Activated T-helper 1 cell treated with anti-CD3 and anti-CD28 coated beads, Interleukin-2, amount 50 U/mL, for 16 hours (primary cell): ENCODE results near the gene DSCAM.
"Not testable (repeated sequence)": the region's sequence is repeated elsewhere in the genome, so short reads cannot be mapped to it uniquely, and the experiment has no call there.

Experiments used
- DNase-seq, 2 donors: peaks; one replicate each; pipeline ENCODE4 v3.0.0-alpha.2; 2020; ENCODE audit warnings: low read depth in 1 of 2, low spot score in 1 of 2

Gene DSCAM

GRCh38 chr21:40073642-40074041 lies 773.3 kb downstream of the DSCAM start:
- DNase-seq: no peak

- no peak for DNase-seq
Measured at GRCh38 chr21:40070871-40071270, 776.1 kb downstream of the DSCAM start.

- no peak for DNase-seq
Measured at GRCh38 chr21:40067751-40068150, 779.2 kb downstream of the DSCAM start.

GRCh38 chr21:40066221-40066620 lies 780.7 kb downstream of the DSCAM start:
- no peak for DNase-seq

GRCh38 chr21:40060083-40060677 lies 786.8 kb downstream of the DSCAM start:
- no peak for DNase-seq

GRCh38 chr21:40057331-40057730 lies 789.6 kb downstream of the DSCAM start:
- DNase-seq: no peak

GRCh38 chr21:40056031-40056430 lies 790.9 kb downstream of the DSCAM start:
- DNase-seq: no peak

- no peak for DNase-seq
Measured at GRCh38 chr21:40054403-40054802, 792.6 kb downstream of the DSCAM start.

GRCh38 chr21:40053007-40053406 lies 794.0 kb downstream of the DSCAM start:
- DNase-seq: no peak

GRCh38 chr21:40052276-40052675 lies 794.7 kb downstream of the DSCAM start:
- no peak for DNase-seq

GRCh38 chr21:40051801-40052200 lies 795.2 kb downstream of the DSCAM start:
- DNase-seq: no peak

GRCh38 chr21:40049931-40050290 lies 797.0 kb downstream of the DSCAM start:
- no peak for DNase-seq

- DNase-seq: no peak
Measured at GRCh38 chr21:40049031-40049930, 797.7 kb downstream of the DSCAM start.

- DNase-seq: no peak
Measured at GRCh38 chr21:40047993-40048730, 798.8 kb downstream of the DSCAM start.

- DNase-seq: no peak
Measured at GRCh38 chr21:40047211-40047610, 799.7 kb downstream of the DSCAM start.

- DNase-seq: no peak
Measured at GRCh38 chr21:40043866-40044265, 803.1 kb downstream of the DSCAM start.

GRCh38 chr21:40043423-40043822 lies 803.5 kb downstream of the DSCAM start:
- no peak for DNase-seq

- no peak for DNase-seq
Measured at GRCh38 chr21:40041446-40041845, 805.5 kb downstream of the DSCAM start.

GRCh38 chr21:40033156-40033782 lies 813.7 kb downstream of the DSCAM start:
- not testable (repeated sequence) for DNase-seq

- no peak for DNase-seq
Measured at GRCh38 chr21:40029888-40030287, 817.1 kb downstream of the DSCAM start.

- DNase-seq: not testable (repeated sequence)
Measured at GRCh38 chr21:40028393-40028792, 818.6 kb downstream of the DSCAM start.
